GM19043 (cell line): ENCODE measurements around the gene BICC1.

Experiments used
- ATAC-seq: cut with Tn5 transposase; IDR thresholded peaks from one replicate; pipeline ENCODE4 v1.9.1; 2021; ENCODE audit warnings: low read depth; ENCODE audit not compliant: unreplicated experiment

BICC1 gene

GRCh38 chr10:58771863-58772262, 259.2 kb downstream of the BICC1 start:
- ATAC-seq, result no peak

- no peak for ATAC-seq
These were observed 260.1 kb downstream of the BICC1 start for GRCh38 chr10:58772758-58773157.

- ATAC-seq, result no peak
These were observed 260.7 kb downstream of the BICC1 start for GRCh38 chr10:58773341-58773740.

- ATAC-seq, result no peak
These were observed 261.3 kb downstream of the BICC1 start for GRCh38 chr10:58773944-58774343.

- no peak for ATAC-seq
These were observed 263.4 kb downstream of the BICC1 start for GRCh38 chr10:58775960-58776567.

GRCh38 chr10:58776568-58777318, 264.1 kb downstream of the BICC1 start:
- ATAC-seq, result no peak

- ATAC-seq, result no peak
These were observed 266.3 kb downstream of the BICC1 start for GRCh38 chr10:58778966-58779365.

- ATAC-seq, result no peak
These were observed 266.9 kb downstream of the BICC1 start for GRCh38 chr10:58779594-58779993.

- ATAC-seq, result no peak
These were observed 267.8 kb downstream of the BICC1 start for GRCh38 chr10:58780476-58780875.

GRCh38 chr10:58781873-58782488, 269.3 kb downstream of the BICC1 start:
- no peak for ATAC-seq

GRCh38 chr10:58782876-58783851, 270.5 kb downstream of the BICC1 start:
- ATAC-seq, result no peak

- ATAC-seq, result no peak
These were observed 271.7 kb downstream of the BICC1 start for GRCh38 chr10:58784361-58784760.

- no peak for ATAC-seq
These were observed 272.7 kb downstream of the BICC1 start for GRCh38 chr10:58785354-58785753.

GRCh38 chr10:58791137-58791536, 278.5 kb downstream of the BICC1 start:
- no peak for ATAC-seq

GRCh38 chr10:58795560-58795959, 282.9 kb downstream of the BICC1 start:
- no peak for ATAC-seq

- ATAC-seq, result no peak
These were observed 283.6 kb downstream of the BICC1 start for GRCh38 chr10:58796242-58796641.

GRCh38 chr10:58796824-58797223, 284.2 kb downstream of the BICC1 start:
- no peak for ATAC-seq

- no peak for ATAC-seq
These were observed 284.7 kb downstream of the BICC1 start for GRCh38 chr10:58797356-58797755.

- ATAC-seq, result no peak
These were observed 289.4 kb downstream of the BICC1 start for GRCh38 chr10:58802047-58802446.

GRCh38 chr10:58806323-58806722, 293.7 kb downstream of the BICC1 start:
- ATAC-seq, result no peak
